Esophagus squamous epithelium (tissue), 5 donors: ENCODE results near the gene MORC3. TPM values are rescaled to one million over a fixed set of nuclear protein-coding genes. Genes with fewer than 3 reads are reported as not detected.

Source experiments
- DNase-seq: peaks from one replicate; lab custom pipeline; 2025; lab: John Stamatoyannopoulos, UW
- H3K27ac ChIP-seq, 4 donors: fragments of 200-600 bp; sonication (generic); one replicate each; pipeline ENCODE4 v1.5.1; 2016 to 2019; ENCODE audit warnings: mild to moderate bottlenecking in 1 of 4
- H3K27me3 ChIP-seq, 4 donors: fragments of 200-600 bp; sonication (generic); 1 replicate in 3 of 4; 2 replicates in 1 of 4; pipeline versions ENCODE4 v1.5.1 to v1.6.0; 2017 to 2021; ENCODE audit warnings: antibody characterized with exemption in 1 of 4
- H3K36me3 ChIP-seq, 3 donors: fragments of 200-600 bp; sonication (generic); one replicate each; pipeline ENCODE4 v1.5.1; 2016 to 2019
- H3K4me1 ChIP-seq, 3 donors: fragments of 200-600 bp; sonication (generic); one replicate each; pipeline ENCODE4 v1.5.1; 2017 to 2019
- H3K4me3 ChIP-seq, 4 donors: fragments of 200-600 bp; sonication (generic); 1 replicate in 3 of 4; 2 replicates in 1 of 4; pipeline ENCODE4 v1.5.1; 2016 to 2019; ENCODE audit warnings: mild to moderate bottlenecking in 2 of 4, moderate library complexity in 1 of 4
- H3K9me3 ChIP-seq, 3 donors: fragments of 200-600 bp; sonication (generic); one replicate each; pipeline ENCODE4 v1.5.1; 2016 to 2019
- CTCF ChIP-seq, 6 experiments: fragments of 450-650 bp in 4 of 6; fragments of 200-600 bp in 2 of 6; sonication (generic) in 2 of 6; IDR thresholded peaks; one replicate each; pipeline ENCODE4 v1.5.1; 2016 to 2019; ENCODE audit warnings: antibody characterized with exemption in 6 of 6, mild to moderate bottlenecking in 4 of 6, moderate library complexity in 4 of 6
- POLR2A ChIP-seq, 4 donors: fragments of 450-650 bp; IDR thresholded peaks; one replicate each; pipeline ENCODE4 v1.6.1; 2017; ENCODE audit warnings: antibody characterized with exemption in 4 of 4, mild to moderate bottlenecking in 4 of 4, moderate library complexity in 3 of 4
- WGBS, 2 donors: methylation state at CpG; one replicate each; pipeline ENCODE4 v1.1.5; 2018; 5-methylcytosine and 5-hydroxymethylcytosine counted together
- intact Hi-C: fragments of 100-400 bp; cut with DNase I; formaldehyde crosslinking; loops from one replicate; pipeline ENCODE4 v1.15.0; 2022
- total RNA-seq, 4 donors: library from RNA; depleted of rRNA; stranded (reverse); fragments of >200 nt; gene quantifications; one replicate each; pipeline ENCODE4 v1.1.0, GENCODE V29; 2016
- donor health status: DM: yes; HTN: yes; CAD: no.

MORC3 gene
- total RNA-seq, 4 donors from 2014 or later = 31.9 to 50.5 (median 43.1) TPM

- Histone ChIP-seq H3K4me1 (no peaks in the 10 kb centered on the region), H3K27ac (no peak overlapping the region), H3K27me3 (no peaks in the 10 kb centered on the region), H3K4me3 (no peak overlapping the region), H3K36me3 (peaks cover 0 to 50% (median 0%) of the 10 kb centered on the region in 3 donors), H3K9me3 (no peaks in the 10 kb centered on the region)
- intact Hi-C loops = no loop called here
- 86 to 95% methylated on average over 7 to 8 of the region's 8 CpGs for WGBS, 2 donors
- TF ChIP-seq POLR2A (IDR thresholded peaks at IDR 0.05) (no peak), CTCF (IDR thresholded peaks at IDR 0.05) (no peak)
- DNase-seq = no peak
Observed at GRCh38 chr21:36400719-36401118, 80.7 kb downstream of the MORC3 start.

- WGBS, 2 donors = 84 to 88% methylated on average over 1 of the region's 1 CpG
- Histone ChIP-seq H3K36me3 (peaks cover 0 to 48% (median 0%) of the 10 kb centered on the region in 3 donors), H3K27me3 (no peaks in the 10 kb centered on the region), H3K27ac (no peak overlapping the region), H3K4me3 (no peak overlapping the region), H3K4me1 (no peaks in the 10 kb centered on the region), H3K9me3 (no peaks in the 10 kb centered on the region)
- TF ChIP-seq CTCF (IDR thresholded peaks at IDR 0.05) (no peak), POLR2A (IDR thresholded peaks at IDR 0.05) (no peak)
- intact Hi-C loops = no loop called here
- no peak for DNase-seq
Observed at GRCh38 chr21:36402339-36402738, 82.3 kb downstream of the MORC3 start.

- Histone ChIP-seq H3K4me3 (no peak overlapping the region), H3K9me3 (no peaks in the 10 kb centered on the region), H3K36me3 (peaks cover 0 to 48% (median 0%) of the 10 kb centered on the region in 3 donors), H3K27me3 (no peaks in the 10 kb centered on the region), H3K27ac (no peak overlapping the region), H3K4me1 (no peaks in the 10 kb centered on the region)
- intact Hi-C loops = no loop called here
- WGBS, 2 donors = 86 to 88% methylated on average over 5 of the region's 5 CpGs
- DNase-seq = no peak
- TF ChIP-seq POLR2A (IDR thresholded peaks at IDR 0.05) (no peak), CTCF (IDR thresholded peaks at IDR 0.05) (no peak)
Observed at GRCh38 chr21:36403713-36404112, 83.7 kb downstream of the MORC3 start.

DNA sequence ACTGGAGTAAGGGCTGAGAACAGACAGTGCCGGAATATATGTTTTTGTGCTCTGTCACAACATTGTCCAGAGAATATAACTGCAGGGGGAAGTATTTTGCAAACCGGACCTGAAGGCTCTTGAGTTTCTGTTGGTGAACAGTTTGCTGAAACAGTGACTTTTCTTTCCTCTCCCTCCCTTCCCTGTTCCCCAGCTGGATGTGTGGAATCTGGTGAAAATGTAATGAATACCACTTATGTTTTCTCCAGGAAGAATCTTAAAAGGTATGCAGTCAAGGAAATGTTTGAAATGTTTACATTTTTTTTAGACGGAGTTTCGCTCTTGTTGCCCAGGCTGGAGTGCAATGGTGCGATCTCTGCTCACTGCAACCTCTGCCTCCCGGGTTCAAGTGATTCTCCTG lies 88.6 kb downstream of the MORC3 start:
- Histone ChIP-seq H3K36me3 (peaks cover 0 to 46% (median under 1%) of the 10 kb centered on the region in 3 donors), H3K9me3 (no peaks in the 10 kb centered on the region), H3K27me3 (no peaks in the 10 kb centered on the region), H3K27ac (no peak overlapping the region), H3K4me1 (no peaks in the 10 kb centered on the region), H3K4me3 (no peak overlapping the region)
- DNase-seq = no peak
- intact Hi-C loops = no loop called here
- WGBS, 2 donors = 89 to 90% methylated on average over 6 of the region's 6 CpGs
- TF ChIP-seq POLR2A (IDR thresholded peaks at IDR 0.05) (no peak), CTCF (IDR thresholded peaks at IDR 0.05) (no peak)

DNA sequence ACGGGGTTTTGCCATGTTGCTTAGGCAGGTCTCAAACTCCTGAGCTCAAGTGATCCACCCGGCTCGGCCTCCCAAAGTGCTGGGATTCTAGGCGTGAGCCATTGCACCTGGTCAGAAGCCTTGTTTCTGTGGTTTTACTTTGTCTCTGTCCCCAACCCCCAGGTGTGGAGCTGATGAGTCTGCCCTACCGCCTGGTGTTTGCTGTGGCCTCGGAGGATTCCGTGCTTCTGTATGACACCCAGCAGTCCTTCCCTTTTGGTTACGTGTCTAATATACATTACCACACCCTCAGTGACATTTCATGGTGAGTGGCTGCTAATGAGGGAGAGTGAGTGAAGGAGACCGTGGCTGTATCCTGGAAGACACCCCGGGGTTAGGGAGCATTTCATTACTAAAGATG lies 91.3 kb downstream of the MORC3 start:
- 93 to 95% methylated on average over 10 of the region's 10 CpGs for WGBS, 2 donors
- TF ChIP-seq POLR2A (IDR thresholded peaks at IDR 0.05) (no peak), CTCF (IDR thresholded peaks at IDR 0.05) (no peak)
- no peak overlapping the region for H3K4me3 ChIP-seq
- no peaks in the 10 kb centered on the region for H3K4me1 ChIP-seq
- peaks cover 0 to 55% (median 10%) of the 10 kb centered on the region in 3 donors for H3K36me3 ChIP-seq
- intact Hi-C loops = no loop called here
- no peaks in the 10 kb centered on the region for H3K9me3 ChIP-seq
- H3K27me3 ChIP-seq = no peaks in the 10 kb centered on the region
- no peak overlapping the region for H3K27ac ChIP-seq
- DNase-seq = no peak
